HG02884 (cell line): Measurements from ENCODE around the gene MAT2B.

Experiments
- ATAC-seq: cut with Tn5 transposase; IDR thresholded peaks from one replicate; pipeline ENCODE4 v1.9.1; 2021; ENCODE audit warnings: mild to moderate bottlenecking, moderate library complexity; ENCODE audit not compliant: unreplicated experiment

The MAT2B gene

GRCh38 chr5:163548649-163549048 is 43.2 kb downstream of the MAT2B start:
- no peak for ATAC-seq

- no peak for ATAC-seq
Measured at GRCh38 chr5:163551156-163551555, 45.7 kb downstream of the MAT2B start.

GRCh38 chr5:163552536-163552935 is 47.1 kb downstream of the MAT2B start:
- ATAC-seq, result no peak

- ATAC-seq, result no peak
Measured at GRCh38 chr5:163561339-163561738, 55.9 kb downstream of the MAT2B start.

GRCh38 chr5:163562071-163562470 is 56.7 kb downstream of the MAT2B start:
- no peak for ATAC-seq

- no peak for ATAC-seq
Measured at GRCh38 chr5:163563112-163563511, 57.7 kb downstream of the MAT2B start.

- no peak for ATAC-seq
Measured at GRCh38 chr5:163563880-163564279, 58.5 kb downstream of the MAT2B start.

GRCh38 chr5:163564321-163564938 is 59.0 kb downstream of the MAT2B start:
- ATAC-seq, result peak; percentile 41

- no peak for ATAC-seq
Measured at GRCh38 chr5:163565492-163565891, 60.1 kb downstream of the MAT2B start.

GRCh38 chr5:163565931-163566608 is 60.7 kb downstream of the MAT2B start:
- ATAC-seq, result peak; percentile 61

GRCh38 chr5:163566678-163567077 is 61.3 kb downstream of the MAT2B start:
- no peak for ATAC-seq

- no peak for ATAC-seq
Measured at GRCh38 chr5:163567811-163568210, 62.4 kb downstream of the MAT2B start.
